WI38 (cell line): Measurements from ENCODE around the gene RABL2B.

Experiments
- H3K4me3 ChIP-seq: 2 replicates; pipeline ENCODE4 v1.5.1; 2011; ENCODE audit warnings: low read depth, mild to moderate bottlenecking, control low read depth, low read length
- TF ChIP-seq, protein P1 (sequence below): IDR thresholded peaks from 2 replicates; pipeline ENCODE4 v1.5.1; 2012; ENCODE audit warnings: low read depth, mild to moderate bottlenecking, control low read depth, low read length

The RABL2B gene

DNA sequence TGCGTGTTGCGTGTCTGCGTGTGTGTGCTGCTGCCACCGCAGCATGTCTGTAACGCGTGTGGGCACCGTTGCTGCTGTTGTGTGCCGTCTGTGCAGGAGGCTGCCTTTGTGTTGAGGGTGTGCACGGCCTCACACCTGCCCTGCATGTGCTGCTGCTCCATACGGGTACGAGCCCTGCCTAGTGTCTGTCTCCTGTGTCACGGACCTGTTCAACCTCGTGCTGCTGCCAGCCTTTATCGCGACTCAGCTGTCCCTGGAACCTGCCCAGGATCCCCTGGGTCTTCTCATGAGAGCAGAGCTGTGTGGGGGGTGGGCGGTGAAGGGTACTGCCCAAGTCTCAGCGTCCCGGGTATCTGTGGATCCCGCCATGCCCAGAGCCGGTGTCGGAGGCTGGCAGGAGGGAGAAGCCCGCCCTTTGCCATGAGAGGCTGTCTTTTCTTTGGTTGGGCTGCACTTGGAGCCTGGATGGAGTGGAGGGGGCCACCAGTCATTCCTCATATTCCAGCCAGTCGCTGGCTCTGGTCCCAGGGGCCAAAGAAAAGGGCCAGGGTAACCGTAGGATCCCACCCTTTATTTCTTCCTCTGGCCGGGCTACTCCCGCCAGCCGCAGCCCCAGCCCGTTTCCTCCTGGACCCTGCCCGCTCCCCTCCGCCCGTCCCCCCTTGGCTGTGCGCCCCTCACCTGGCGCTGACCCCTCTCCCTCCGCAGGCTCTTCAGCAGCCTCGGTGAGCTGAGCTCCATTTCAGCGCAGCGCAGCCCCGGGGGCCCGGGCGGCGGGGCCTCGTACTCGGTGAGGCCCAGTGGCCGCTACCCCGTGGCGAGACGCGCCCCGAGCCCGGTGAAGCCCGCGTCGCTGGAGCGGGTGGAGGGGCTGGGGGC, 53.2 kb downstream of the RABL2B start:
- TF ChIP-seq, protein P1, sequence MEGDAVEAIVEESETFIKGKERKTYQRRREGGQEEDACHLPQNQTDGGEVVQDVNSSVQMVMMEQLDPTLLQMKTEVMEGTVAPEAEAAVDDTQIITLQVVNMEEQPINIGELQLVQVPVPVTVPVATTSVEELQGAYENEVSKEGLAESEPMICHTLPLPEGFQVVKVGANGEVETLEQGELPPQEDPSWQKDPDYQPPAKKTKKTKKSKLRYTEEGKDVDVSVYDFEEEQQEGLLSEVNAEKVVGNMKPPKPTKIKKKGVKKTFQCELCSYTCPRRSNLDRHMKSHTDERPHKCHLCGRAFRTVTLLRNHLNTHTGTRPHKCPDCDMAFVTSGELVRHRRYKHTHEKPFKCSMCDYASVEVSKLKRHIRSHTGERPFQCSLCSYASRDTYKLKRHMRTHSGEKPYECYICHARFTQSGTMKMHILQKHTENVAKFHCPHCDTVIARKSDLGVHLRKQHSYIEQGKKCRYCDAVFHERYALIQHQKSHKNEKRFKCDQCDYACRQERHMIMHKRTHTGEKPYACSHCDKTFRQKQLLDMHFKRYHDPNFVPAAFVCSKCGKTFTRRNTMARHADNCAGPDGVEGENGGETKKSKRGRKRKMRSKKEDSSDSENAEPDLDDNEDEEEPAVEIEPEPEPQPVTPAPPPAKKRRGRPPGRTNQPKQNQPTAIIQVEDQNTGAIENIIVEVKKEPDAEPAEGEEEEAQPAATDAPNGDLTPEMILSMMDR, result no peak
- H3K4me3 ChIP-seq, result no peak overlapping the region

DNA sequence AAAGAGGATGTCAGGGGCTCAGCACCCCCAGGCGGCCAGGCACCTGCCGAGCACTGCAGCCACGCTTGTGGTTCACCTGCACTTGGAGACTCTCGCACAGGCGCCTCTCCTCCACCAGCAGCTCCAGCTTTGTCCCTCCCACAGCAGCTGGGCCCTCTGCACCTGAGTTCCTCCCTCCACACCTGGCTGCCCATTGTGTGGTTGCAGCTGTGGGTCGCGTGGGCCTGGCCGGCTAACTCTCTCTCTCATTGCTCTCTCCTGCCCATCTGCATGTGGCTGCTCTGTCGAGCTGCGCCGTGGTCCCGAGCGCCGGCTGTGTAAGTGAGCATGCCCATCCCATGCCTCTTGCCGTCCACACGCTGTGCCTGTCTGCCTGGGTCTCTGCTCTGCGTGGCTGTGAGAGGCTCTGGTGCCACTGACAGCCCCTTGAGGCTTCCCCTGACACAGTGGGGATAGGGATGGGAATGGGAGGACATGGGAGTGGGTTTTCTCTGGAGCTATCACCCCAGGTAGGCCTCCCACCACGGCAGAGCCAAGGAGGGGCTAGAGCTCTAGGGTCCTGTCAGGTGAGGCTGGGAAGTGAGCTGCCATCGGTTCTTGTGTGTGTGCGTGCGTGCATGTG, 53.9 kb downstream of the RABL2B start:
- TF ChIP-seq, protein P1, result no peak
- no peak overlapping the region for H3K4me3 ChIP-seq

DNA sequence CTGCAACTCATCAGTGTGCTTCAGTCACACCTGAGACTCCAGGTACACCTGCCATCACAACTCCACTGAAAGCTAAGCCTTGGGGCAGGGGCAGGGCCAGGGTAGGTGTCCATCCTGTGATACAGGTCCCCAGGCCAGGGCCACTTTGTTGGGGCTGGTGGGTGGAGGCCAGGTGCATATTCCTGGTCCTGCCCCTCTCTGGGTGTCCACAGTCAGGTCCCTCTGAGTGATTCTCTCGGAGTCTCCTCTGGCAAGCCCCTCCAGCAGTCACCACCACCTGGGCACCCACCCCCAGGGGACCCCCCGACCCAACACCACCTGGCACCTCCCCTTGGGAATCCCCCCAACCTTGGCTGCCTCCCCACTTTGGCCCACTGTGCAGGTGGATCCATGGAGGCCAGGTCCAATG, 54.9 kb downstream of the RABL2B start:
- no peak overlapping the region for H3K4me3 ChIP-seq
- TF ChIP-seq, protein P1, result no peak

DNA sequence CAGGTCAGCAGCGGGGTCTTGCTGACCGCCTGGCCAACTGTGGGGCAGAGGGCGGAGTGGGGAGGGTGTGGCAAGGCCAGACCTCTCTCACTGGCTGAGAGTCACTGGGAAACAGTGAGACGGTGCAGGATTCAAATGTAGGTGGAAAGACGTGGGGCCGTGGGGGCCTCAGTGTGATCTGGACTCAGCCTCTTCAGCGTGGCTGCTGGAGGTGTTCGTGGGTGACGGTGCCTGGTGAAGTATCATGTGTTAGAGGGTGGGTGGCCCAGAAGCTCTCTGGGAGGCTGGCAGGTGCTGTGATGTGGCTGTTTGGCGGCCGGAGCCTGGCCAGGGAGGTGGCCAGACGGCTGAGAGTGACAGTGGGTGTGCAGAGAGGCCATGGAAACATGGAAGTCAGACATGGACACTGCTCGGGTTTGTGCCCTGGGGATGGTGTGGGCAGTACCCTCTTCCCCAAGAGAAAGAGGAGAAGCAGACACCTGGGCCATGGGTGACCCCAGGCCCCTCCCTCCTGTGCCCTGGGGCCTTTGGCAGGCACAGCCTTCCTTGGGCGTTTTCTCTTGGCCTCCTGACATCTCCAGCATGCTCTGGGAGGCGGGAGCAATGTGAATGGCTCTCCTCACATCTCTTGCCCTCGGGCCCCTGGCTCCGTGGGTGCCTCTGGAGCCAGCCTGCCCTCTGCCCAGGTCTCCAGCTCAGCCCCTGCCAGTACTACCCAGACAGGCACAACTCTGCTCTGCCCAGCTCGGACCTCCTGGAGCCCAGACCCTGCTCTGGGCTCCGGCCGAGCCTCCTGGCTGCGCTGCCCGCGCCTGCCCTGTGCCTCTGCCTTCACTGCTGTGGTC, 55.5 kb downstream of the RABL2B start:
- TF ChIP-seq, protein P1, result no peak
- H3K4me3 ChIP-seq, result no peak overlapping the region

DNA sequence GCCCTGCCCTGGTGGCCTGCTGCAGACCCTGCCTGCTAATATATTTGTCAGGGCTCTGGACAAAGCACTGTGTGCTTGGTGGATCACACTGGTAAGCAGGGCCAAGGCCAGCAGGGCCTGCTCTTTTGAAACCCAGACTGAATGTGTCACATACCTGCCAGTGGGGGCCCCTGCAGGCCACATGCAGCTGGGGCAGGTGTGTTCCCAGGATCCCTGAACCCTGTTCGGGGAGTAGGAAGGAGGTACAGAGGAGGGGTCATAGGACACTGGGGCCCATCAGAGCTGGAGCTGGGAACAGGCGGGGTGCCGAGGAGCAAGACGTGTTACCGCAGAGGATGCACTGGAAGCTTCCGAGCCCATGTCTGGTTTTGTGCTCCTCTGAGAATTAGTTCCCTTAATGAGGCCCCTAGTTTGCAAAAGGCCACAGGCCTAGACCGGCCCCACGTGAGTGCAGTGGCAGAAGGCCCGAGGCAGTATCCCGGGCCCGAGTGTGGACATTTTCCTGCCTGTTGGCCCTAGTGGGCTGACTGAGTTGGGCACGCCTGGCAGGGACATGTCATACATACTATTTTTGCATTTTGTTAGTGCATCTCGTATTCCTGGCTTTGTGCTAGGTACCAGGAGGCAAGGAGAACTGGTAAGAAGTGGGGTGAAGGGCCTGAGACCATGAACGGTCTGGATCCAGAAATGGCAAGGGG, 56.6 kb downstream of the RABL2B start:
- TF ChIP-seq, protein P1, result no peak
- H3K4me3 ChIP-seq, result no peak overlapping the region

DNA sequence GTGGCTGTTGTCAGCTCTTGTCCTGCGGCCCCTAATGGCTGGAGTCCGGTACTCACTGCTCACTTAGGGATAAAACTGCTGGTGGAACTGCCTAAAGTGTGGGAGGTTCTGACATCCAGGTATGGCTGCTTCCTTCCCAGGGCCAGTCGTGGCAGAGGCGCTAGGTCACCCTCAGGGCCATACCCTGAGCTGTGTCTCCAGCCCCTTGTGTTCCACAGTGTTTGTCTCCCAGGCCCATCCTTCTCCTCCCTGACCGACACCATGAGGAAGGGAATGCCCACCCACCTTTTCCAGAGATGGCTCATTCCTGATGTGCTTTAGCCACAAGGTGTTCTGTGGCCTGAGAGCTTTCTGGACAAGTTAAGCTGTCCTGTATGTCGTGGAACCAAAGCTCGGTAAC, 57.8 kb downstream of the RABL2B start:
- H3K4me3 ChIP-seq, result no peak overlapping the region
- TF ChIP-seq, protein P1, result no peak
